ENCODE data around the gene NLRP5.
"Not testable (repeated sequence)": the region's sequence is repeated elsewhere in the genome, so short reads cannot be mapped to it uniquely, and the experiment has no call there.

NLRP5 gene

DNA sequence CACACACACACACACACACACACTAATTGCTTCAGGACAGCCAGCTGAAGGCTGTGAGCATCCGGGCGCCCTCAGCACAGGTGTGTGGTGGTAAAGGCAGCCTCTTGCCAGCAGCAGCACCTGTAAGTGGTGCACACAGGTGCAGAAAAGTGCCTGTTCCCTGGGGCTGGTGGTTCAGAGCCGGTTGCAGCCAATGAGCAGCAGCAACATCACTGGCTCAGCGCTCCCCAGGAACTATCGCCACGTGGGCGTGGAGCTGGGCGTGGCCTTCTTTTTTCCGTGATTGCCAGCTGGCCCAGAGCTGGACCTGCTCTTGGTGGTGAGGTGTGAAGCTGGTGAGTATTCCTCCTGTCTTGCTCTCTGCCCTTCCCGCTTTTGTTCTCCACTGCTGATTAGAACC lies at the start of gene NLRP5:
Gene NLRP5, plus strand, starts transcription at position 289 of the 400 bp plus-strand sequence.
- DNase-seq (ENCODE audit: low read depth in 2 of 2) = no peak

- no peak for DNase-seq (ENCODE audit: low read depth in 2 of 2)
Observed at GRCh38 chr19:55939206-55939605, 47.4 kb upstream of the NLRP5 start.

- no peak for DNase-seq (ENCODE audit: low read depth in 2 of 2)
Observed at GRCh38 chr19:55940306-55940705, 46.3 kb upstream of the NLRP5 start.

DNA sequence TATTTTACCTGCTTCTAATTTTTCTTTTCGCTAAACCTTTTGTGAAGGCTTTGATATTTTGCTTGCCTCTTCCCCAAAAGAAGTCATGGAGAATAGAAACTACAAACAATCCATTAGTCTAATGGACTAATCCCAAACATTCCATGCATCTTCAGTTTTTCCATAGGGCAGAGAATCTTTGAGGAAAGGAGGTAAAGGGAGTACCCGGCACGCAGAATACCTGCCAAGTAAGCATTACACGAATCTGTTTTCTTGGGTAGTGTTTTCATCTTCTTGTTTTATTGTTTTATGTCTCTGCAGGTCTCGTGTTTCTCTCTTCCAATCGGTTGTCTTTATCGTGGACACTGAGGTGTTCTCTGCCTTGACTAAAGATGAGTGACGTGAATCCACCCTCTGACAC lies 39.0 kb upstream of the NLRP5 start, which contains the start of gene NLRP8:
Gene NLRP8, plus strand, starts transcription at position 301 of the 400 bp plus-strand sequence.
- no peak for DNase-seq (ENCODE audit: low read depth in 2 of 2)

- DNase-seq (ENCODE audit: low read depth in 2 of 2) = not testable (repeated sequence)
Observed at GRCh38 chr19:55950566-55950965, 36.0 kb upstream of the NLRP5 start.

DNA sequence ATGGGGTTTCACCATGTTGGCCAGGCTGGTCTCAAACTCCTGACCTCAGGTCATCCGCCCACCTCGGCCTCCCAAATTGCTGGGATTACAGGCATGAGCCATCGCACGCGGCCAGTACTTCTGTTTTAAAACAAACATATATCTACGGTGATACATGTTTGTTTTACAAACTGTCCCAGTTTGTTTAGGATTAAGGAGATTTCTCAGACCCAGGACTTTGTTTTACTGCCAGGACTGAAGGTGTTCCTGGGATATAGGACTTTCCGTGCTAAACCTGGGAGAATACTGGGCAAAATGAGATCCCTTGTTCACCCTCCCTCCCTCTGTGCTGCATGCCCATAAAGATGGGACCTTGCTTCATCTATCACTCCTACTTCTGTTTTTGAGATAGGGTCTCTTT lies 30.1 kb upstream of the NLRP5 start:
- no peak for DNase-seq (ENCODE audit: low read depth in 2 of 2)

DNA sequence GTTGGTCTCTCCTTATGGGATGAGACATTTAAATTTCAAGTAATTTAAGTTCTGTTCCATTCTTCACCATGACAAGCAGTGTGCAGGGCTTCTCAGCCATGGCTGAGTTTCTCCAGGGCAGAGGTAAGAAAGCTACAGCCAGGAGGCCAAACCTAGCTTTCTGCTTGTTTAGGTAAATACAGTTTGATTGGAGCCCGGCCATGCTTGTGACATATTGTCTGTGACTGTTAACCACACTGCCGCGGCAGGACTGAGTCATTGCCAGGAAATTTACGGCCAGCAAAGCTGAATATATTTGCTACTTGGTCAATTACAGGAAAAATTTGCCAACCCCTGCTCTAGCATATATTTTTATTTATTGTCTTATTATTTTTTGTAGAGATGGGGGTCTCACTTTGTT lies 28.2 kb upstream of the NLRP5 start:
- DNase-seq (ENCODE audit: low read depth in 2 of 2) = no peak

- no peak for DNase-seq (ENCODE audit: low read depth in 2 of 2)
Observed at GRCh38 chr19:55959996-55960675, 26.4 kb upstream of the NLRP5 start.

DNA sequence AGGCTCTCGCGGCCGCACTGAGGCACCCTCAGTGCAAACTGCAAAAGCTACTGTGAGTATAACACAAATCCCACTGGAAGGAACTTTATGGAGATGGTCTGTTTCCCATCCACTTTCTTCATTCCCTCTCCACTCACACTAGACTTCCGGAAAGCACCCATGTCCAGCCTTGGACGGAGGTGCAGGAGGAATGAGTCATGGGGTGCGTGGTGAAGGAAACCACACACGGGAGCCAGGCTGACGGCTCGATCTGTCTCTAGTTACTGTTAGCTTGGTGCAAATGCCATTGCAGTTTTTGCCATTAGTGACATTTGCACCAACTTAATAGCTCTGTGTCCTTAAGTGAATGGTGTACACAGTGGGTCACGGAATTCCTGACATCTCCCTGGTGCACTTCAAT lies 24.4 kb upstream of the NLRP5 start:
- DNase-seq (ENCODE audit: low read depth in 2 of 2) = no peak

DNA sequence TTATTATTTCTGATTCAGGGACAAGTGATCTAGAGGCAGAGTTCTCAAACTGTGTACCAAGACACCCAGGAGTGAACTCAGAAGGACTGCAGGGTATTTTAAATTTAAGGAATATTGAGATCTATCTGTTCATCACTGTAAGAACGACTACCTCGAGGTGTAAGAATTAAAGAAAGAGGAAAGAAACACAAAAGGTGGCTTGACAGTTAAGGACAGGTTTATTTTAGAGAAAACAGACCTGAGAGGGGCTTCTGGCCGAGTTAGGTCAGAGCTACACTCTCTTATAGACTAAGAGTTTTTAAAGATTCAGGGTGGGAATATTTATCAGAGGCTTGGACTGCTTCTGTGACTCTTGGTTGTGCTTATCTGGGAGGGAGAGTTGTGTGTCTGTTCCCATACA lies 12.6 kb upstream of the NLRP5 start:
- no peak for DNase-seq (ENCODE audit: low read depth in 2 of 2)

DNA sequence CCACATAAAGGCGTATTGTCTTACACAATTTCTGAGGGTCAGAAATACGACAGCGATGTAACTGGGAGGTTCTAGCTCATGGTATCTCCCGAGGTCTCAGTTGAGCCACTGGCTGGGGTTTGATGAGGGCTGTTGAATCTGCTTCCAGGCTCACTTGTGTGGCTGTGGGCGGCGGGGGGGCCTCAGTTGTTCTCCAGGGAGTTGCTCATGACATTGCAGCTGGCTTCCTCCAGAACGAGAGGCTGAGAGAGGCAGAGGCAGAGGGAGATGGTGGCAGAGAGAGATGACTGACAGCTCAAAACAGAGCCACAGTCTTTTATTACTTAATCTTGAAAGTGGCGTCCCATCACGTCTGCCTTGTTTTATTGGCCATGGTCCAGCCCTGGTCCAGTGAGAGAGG lies 6.2 kb upstream of the NLRP5 start:
- no peak for DNase-seq (ENCODE audit: low read depth in 2 of 2)

DNA sequence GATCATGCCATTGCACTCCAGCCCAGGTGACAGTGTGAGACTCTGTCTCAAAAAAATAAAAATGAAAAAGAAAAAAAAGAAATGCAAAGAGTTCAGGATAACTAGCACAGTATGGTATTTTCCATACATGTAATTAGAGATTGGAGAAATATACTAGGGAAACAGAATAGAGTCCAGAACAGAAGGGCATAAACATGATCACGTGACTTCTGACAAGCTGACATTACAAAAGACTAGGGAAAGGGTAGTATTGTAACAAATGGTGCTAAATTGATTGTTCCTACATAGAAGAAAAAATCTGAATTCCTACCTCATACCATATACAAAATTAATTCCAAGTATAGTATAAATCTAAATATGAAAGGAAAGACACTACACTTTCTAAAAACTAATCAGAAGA lies 1.3 kb upstream of the NLRP5 start:
- no peak for DNase-seq (ENCODE audit: low read depth in 2 of 2)

DNA sequence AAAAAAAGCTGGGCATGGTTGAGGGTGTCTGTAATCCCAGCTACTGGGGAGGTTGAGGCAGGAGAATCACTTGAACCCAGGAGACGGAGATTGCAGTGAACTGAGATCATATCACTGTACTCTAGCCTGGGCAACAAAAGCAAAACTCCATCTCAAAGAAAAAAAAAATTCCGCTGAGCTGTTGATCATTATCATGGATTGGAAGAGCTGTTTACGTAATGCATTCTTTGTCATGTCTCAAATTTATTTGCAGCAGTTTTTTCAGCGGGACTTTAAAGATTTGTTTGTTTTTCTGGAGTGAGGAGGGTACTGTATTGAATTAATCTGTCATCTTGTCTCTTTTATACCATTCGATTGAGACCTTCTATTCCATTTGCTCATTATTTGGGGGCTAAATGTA lies 4.3 kb downstream of the NLRP5 start:
- DNase-seq (ENCODE audit: low read depth in 2 of 2) = no peak

- no peak for DNase-seq (ENCODE audit: low read depth in 2 of 2)
Observed at GRCh38 chr19:55993492-55993891, 6.9 kb downstream of the NLRP5 start.

GRCh38 chr19:56014765-56015164 lies 28.2 kb downstream of the NLRP5 start:
- DNase-seq (ENCODE audit: low read depth in 2 of 2) = no peak

GRCh38 chr19:56015756-56016155 lies 29.2 kb downstream of the NLRP5 start:
- no peak for DNase-seq (ENCODE audit: low read depth in 2 of 2)

DNA sequence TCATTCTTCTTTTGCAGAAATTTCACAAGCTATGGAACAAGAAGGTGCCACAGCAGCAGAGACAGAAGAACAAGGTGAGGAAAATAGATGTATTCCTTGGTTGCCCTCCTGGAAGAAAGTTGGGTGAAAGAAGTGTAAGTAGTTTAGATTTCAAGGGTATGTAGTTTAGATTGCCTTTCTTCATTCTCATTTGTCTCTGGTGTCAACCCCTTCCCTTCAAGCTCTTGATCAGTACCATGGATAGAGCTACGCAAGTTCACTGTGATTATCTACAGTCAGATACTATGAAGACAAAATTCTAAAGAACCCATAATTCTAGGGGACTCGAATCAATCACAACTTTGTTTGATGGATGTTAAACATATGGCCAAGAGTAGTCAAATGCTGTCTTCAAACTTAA lies 32.8 kb downstream of the NLRP5 start:
- not testable (repeated sequence) for DNase-seq (ENCODE audit: low read depth in 2 of 2)

DNA sequence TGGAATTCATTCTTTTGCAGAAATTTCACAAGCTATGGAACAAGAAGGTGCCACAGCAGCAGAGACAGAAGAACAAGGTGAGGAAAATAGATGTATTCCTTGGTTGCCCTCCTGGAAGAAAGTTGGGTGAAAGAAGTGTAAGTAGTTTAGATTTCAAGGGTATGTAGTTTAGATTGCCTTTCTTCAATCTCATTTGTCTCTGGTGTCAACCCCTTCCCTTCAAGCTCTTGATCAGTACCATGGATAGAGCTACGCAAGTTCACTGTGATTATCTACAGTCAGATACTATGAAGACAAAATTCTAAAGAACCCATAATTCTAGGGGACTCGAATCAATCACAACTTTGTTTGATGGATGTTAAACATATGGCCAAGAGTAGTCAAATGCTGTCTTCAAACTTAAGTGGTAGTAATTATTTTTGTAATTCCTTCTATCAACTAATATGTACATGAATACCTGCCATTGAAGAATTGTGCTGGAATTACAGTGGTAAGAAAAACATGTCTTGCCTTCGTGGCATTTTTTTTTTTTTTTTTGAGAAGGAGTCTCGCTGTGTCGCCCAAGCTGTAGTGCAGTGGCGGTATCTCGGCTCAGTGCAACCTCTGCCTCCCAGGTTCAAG lies 33.9 kb downstream of the NLRP5 start:
- DNase-seq (ENCODE audit: low read depth in 2 of 2) = not testable (repeated sequence)

DNA sequence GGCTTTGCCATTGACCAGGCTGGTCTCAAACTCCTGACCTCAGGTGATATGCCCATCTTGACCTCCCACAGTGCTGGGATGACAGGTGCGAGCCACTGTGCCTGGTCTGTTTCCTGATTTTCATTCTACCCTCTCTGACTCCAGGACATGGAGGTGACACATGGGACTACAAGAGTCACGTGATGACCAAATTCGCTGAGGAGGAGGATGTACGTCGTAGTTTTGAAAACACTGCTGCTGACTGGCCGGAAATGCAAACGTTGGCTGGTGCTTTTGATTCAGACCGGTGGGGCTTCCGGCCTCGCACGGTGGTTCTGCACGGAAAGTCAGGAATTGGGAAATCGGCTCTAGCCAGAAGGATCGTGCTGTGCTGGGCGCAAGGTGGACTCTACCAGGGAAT lies 40.2 kb downstream of the NLRP5 start:
- DNase-seq (ENCODE audit: low read depth in 2 of 2) = no peak

DNA sequence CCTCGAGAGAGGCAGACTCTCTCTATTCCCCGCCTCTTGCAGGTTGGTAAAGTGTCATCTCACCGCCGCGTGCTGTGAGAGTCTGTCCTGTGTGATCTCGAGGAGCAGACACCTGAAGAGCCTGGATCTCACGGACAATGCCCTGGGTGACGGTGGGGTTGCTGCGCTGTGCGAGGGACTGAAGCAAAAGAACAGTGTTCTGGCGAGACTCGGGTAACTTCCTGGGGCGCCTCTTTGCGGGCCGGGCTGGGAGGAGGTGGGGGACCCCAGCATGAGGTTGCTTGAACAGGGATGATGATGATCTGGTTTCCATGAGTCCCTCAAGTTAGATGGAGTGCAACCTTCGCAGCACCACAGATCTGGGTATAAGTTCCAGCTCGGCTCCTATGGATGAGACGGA lies 67.0 kb downstream of the NLRP5 start:
- DNase-seq (ENCODE audit: low read depth in 2 of 2) = no peak

DNA sequence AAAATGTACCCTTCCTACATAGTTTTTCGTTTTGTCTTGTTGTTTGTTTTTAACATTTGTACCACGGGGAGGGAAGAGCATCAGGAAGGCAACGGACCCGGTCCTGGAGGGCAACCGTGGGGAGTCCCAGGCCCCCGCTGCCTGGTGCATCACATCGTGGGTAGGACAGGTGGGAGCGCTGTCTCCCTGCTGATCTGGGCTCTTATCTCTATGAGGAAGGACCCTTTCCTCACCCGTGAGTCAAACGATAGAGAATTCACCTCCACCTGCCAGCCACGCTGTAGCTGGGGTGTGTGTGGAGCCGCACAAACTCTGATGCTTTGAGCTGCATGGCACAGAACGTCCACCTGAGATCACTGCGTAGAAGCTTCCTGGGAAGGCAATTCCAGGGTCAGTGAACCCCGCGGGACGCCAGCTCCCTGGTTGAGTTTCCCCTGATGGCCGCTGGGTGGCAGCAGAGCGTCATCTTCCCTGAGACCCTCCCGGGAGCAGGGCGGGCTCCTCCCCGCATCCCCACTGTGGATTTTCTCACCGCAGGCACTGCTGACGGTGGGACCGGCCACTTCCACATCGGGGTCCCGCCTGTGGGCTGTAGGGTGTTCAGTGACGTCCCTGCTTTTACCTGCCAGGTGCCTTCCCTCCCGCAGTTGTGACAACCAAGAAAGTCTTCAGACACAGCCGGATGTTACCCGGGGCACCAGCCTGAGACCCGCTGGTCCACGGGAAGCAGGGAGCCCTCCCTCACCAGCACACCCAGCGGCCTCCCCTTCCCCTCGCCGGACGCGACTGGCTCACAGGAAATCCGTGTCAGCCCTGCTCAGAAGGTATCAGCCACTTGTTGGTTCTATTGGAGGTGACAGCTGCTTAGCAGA lies 79.8 kb downstream of the NLRP5 start:
- DNase-seq (ENCODE audit: low read depth in 2 of 2) = peak in 1 of 2 experiments; percentile 5

GRCh38 chr19:56069642-56070041 lies 83.1 kb downstream of the NLRP5 start:
- no peak for DNase-seq (ENCODE audit: low read depth in 2 of 2)

- DNase-seq (ENCODE audit: low read depth in 2 of 2) = no peak
Observed at GRCh38 chr19:56071151-56071550, 84.6 kb downstream of the NLRP5 start.
